ENCODE measurements around the gene GNG14.
"Not testable (repeated sequence)": the region's sequence is repeated elsewhere in the genome, so short reads cannot be mapped to it uniquely, and the experiment has no call there.

GNG14 gene

DNA sequence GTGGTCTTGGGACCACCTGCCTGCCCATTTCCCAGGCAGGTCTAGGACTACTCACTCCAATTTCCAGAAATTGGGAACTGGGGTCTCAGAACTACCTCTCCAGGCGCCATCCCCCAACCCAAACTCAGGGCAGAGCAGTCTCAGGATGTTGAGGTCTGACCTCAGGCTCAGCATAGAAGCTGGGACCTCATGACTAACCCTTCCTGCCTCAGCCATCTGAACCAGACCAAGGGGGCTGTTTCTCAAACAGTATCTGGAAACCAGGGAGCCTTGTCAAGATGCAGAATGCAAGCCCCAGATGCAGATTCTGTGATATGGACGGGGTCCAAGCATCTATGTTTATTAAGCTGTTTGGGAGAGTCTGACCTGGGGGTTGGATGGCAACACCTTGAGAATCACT, 7.3 kb downstream of the GNG14 start:
- no peak for DNase-seq (ENCODE audit: extremely low read depth in 1 of 2, low read depth in 1 of 2)

DNA sequence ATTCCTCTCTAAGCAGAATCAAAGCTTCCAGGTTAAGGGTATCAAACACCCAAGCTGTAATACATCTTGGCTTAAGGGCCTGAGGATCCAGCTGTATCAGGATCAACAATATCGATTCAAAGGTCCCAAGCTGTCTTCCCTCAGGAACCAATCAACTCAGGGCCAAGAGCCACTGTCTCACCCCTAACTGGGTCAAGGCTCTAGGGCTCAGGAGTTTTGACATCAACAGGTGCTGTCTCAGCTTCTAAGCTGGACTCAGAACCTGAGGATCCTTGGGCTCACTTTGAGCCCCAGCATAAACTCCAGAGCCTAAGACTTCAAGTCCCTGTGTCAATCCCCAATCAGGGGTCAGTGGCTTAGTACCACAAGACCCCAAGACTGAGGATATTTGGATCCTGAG, 7.7 kb downstream of the GNG14 start:
- DNase-seq (ENCODE audit: extremely low read depth in 1 of 2, low read depth in 1 of 2) = no peak

GRCh38 chr19:12695997-12696365, 8.2 kb downstream of the GNG14 start:
- no peak for DNase-seq (ENCODE audit: extremely low read depth in 1 of 2, low read depth in 1 of 2)

DNA sequence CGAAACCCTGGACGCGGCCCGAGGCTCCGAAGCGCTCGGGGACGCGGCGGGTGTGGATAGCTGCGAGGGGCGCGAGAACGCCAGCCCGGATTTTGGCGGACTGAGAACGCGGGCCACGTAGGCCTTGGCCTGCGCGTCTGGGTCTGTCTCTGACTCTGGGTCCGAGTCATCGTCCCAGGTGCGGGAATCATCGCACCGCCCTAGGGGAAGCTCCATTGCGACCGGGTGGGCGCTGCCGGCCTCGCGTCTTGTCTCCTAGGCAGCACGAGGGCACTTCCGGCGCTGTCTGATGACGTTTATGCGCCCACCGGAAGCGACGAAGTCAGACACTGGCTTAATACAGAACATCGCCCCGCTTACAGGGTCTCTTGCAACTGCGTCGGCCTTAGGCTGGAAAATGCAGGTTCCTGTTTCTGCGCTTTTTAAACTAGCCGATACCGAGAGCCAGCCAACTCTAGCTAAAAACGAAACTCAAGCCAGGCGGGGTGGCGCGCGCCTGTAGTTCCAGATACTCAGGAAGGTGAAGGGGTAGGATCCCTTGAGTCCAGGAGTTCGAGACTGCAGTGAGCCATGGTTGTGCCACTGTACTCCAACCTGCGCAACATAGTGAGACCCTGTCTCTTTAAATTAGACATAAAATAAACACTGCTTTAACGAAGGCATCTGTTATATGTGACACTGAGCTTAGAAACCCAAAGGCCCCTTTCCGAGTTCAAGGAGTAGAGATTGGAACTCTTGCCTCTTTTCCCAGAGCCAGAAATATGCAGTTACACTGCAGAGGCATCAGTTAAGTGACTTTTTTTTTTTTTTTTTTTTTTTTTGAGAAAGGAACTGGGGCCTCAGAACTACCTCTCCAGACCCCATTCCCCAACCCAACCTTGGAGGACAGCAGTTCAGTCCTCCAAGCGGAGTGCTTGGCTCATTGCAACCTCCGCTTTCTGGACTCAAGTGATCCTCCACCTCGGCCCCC, 8.9 kb downstream of the GNG14 start, which contains the start of gene FBXW9:
Gene FBXW9, minus strand, starts transcription at position 266 of the 970 bp plus-strand sequence. Its CDS starts 50 bp downstream, at position 216.
- DNase-seq (ENCODE audit: extremely low read depth in 1 of 2, low read depth in 1 of 2) = peak; percentile 91 to 94

- DNase-seq (ENCODE audit: extremely low read depth in 1 of 2, low read depth in 1 of 2) = not testable (repeated sequence)
Measured at GRCh38 chr19:12697425-12697824, 9.6 kb downstream of the GNG14 start.

- no peak for DNase-seq (ENCODE audit: extremely low read depth in 1 of 2, low read depth in 1 of 2)
Measured at GRCh38 chr19:12698138-12698537, 10.3 kb downstream of the GNG14 start.

GRCh38 chr19:12701596-12702282, 13.9 kb downstream of the GNG14 start:
- DNase-seq (ENCODE audit: extremely low read depth in 1 of 2, low read depth in 1 of 2) = no peak

DNA sequence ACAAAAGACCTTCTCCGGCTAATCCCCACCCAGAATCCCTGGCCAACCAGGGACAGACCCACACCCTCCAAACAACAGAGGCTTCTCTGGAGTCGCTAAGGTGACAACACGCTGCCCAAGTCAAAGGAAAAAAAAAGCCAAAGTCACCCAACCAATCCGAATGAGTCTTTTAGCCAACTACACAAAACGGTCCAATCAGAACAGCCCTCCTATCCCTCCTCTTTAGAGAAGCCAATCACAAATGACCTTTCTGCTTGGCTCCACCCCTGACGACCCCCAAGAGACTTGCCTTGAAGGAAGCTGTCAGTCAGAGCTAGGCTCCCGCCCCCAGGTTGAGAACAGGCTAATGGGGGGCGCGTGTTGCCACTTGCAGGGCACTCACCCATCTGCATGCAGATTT, 15.2 kb downstream of the GNG14 start:
- DNase-seq (ENCODE audit: extremely low read depth in 1 of 2, low read depth in 1 of 2) = peak in 1 of 2 donors; percentile 52

DNA sequence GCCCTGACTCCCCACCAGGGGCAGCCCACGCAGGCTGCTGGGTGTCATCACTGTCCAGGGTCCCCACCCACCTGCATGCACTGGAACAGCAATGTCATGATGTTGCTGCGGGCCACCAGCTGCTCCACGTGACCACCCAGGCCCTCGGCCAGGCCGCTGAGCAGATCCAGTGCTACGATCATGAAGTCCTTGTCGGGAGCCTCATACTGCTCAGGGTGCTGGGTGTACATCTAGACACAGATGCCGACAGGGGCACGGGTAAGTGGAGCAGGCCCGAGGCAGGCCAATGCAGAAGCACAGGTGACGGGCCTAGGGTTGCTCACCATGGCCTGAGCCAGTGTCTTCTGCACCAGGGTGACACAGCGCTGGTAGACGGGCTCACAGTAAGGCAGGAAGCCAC, 17.4 kb downstream of the GNG14 start:
- DNase-seq (ENCODE audit: extremely low read depth in 1 of 2, low read depth in 1 of 2) = no peak

GRCh38 chr19:12705654-12706331, 18.0 kb downstream of the GNG14 start:
- no peak for DNase-seq (ENCODE audit: extremely low read depth in 1 of 2, low read depth in 1 of 2)

DNA sequence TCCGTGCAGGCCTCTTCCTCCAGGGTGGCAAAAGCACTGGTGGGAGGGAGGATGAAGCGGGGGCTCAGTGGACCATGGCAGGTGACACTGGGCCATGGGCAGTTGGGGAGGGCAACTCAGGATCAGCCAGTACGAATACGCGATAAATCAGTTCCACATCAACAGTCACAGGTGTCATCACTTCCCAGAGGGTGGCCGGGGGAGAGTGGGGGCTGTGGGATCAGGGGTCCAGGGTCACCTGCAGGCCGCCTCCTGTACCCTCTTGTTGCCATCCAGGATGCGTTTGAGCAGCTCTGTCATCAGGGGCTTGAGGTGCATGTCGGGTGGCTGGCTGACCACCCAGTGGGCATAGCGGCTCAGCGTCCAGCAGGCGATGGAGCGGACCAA, 18.5 kb downstream of the GNG14 start:
- DNase-seq (ENCODE audit: extremely low read depth in 1 of 2, low read depth in 1 of 2) = no peak

DNA sequence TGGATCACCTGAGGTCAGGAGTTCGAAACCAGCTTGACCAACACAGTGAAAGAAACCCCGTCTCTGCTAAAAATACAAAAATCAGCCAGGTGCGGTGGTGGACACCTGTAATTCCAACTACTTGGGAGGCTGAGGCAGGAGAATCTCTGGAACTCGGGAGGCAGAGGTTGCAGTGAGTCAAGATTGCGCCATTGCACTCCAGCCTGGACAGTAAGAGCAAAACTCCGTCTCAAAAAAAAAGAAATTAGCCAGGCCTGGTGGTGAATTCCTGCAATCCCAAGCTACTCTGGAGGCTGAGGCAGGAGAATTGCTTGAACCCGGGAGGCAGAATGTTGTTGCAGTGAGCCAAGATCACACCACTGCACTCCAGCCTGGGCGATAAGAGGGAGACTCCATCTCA, 20.8 kb downstream of the GNG14 start:
- DNase-seq (ENCODE audit: extremely low read depth in 1 of 2, low read depth in 1 of 2) = no peak

DNA sequence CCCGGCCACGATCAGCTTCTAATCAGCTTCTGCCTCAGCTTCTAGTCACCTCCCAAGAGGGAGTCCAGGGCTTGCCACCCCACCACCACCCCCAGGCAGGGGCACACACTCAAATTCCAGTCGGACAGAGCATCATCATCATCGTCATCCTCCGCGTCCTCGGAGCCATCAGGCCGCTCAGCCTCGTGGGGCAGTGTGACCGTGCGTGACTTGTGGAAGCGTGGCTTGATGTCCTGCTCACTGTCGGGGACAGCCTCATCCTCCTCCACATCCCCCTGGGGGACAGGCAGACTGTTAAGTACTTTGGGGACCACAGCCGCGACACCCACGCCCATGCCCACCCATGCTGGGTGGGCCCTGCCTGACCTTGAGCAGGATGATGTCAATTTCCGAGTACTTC, 23.4 kb downstream of the GNG14 start:
- DNase-seq (ENCODE audit: extremely low read depth in 1 of 2, low read depth in 1 of 2) = no peak

GRCh38 chr19:12712077-12712476, 24.3 kb downstream of the GNG14 start:
- not testable (repeated sequence) for DNase-seq (ENCODE audit: extremely low read depth in 1 of 2, low read depth in 1 of 2)

- DNase-seq (ENCODE audit: extremely low read depth in 1 of 2, low read depth in 1 of 2) = not testable (repeated sequence)
Measured at GRCh38 chr19:12713304-12713703, 25.5 kb downstream of the GNG14 start.

- DNase-seq (ENCODE audit: extremely low read depth in 1 of 2, low read depth in 1 of 2) = no peak
Measured at GRCh38 chr19:12715102-12715501, 27.3 kb downstream of the GNG14 start.

GRCh38 chr19:12715929-12716328, 28.1 kb downstream of the GNG14 start:
- DNase-seq (ENCODE audit: extremely low read depth in 1 of 2, low read depth in 1 of 2) = no peak

GRCh38 chr19:12720296-12720695, 32.5 kb downstream of the GNG14 start:
- DNase-seq (ENCODE audit: extremely low read depth in 1 of 2, low read depth in 1 of 2) = no peak

- DNase-seq (ENCODE audit: extremely low read depth in 1 of 2, low read depth in 1 of 2) = no peak
Measured at GRCh38 chr19:12720851-12721655, 33.3 kb downstream of the GNG14 start.

Measured in stimulated activated CD8-positive, alpha-beta memory T cell treated with anti-CD3 and anti-CD28 coated beads, Interleukin-7, amount 100 ng/mL, for 48 hours (primary cell).